Midbrain (tissue), 1 donor: ENCODE results near the gene MS4A5.
A peak's percentile ranks its signal among the peaks of the same experiment; 100 is the strongest.
"Not testable (repeated sequence)": the region's sequence is repeated elsewhere in the genome, so short reads cannot be mapped to it uniquely, and the experiment has no call there.

Source experiments
- DNase-seq: peaks from one replicate; lab custom pipeline; 2025; lab: John Stamatoyannopoulos, UW

The MS4A5 gene

GRCh38 chr11:60429272-60429671, at the start of gene MS4A5:
TSS of gene MS4A5 (plus strand) at chr11:60429572. CDS start at chr11:60429675, 103 bp downstream.
- DNase-seq, result no peak

GRCh38 chr11:60389279-60389910, 40.0 kb upstream of the MS4A5 start:
- no peak for DNase-seq

DNA sequence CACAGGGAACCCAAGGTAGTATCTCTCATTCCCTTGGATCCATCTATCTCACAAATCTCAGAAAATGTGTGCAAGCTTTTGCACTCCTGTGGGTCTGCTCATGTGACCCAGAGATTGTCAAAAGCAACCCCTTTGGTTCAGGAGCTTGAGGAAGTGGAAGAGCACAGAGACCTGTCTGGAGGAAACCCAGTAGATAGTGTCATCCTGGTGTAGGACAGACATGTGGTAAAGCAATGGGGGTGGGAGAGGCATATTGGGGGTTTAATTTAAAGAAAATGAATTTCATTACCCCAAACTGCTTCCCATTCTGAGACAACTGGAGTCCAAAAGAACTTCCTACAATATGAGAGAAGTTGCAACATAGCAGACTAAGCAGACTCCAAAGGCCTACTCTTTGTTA, 39.0 kb upstream of the MS4A5 start:
- DNase-seq, result no peak

- DNase-seq, result no peak
Observed at GRCh38 chr11:60392361-60392760, 37.0 kb upstream of the MS4A5 start.

- DNase-seq, result no peak
Observed at GRCh38 chr11:60393016-60393415, 36.4 kb upstream of the MS4A5 start.

- no peak for DNase-seq
Observed at GRCh38 chr11:60394666-60395380, 34.5 kb upstream of the MS4A5 start.

DNA sequence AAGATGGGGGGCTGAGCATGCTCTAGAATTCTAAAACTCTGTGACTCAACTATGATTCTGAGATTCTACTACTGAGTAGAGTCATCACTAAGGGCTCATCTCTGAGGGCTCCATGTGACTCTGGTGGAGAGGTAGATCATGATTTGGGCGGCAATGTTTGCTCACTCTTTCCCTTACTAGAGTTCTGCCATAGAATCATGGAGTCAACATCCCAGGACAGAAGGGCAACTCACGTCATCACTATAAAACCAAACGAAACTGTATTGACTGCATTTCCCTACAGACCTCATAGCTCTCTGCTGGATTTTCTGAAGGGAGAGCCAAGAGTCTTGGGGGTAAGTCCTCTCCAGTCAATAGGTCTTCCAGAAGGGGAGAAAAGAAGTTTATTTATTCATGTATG, 33.0 kb upstream of the MS4A5 start, which contains the start of gene MS4A14:
MS4A14 (plus strand) TSS at position 78 of the 400 bp plus-strand sequence; CDS start at position 198, 120 bp downstream.
- DNase-seq, result no peak

DNA sequence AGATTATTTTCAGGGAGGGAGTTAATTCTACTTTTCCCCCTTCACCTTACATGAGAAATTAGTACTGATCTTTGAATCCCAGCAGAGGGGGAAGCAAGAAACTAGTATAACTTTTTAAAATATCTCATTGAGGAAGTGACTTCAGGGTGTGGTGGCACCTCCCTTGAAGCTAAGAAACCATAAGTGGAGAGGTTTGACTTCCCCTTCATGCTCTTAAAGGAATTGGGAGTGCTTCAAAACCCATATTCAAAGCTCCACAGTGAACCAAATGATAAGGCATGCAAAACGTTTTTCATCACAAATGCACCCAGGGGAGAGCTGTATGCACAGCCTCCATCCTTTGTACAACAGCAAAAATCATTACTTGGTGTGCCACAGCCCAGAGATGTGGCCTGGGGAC, 32.6 kb upstream of the MS4A5 start:
- DNase-seq, result peak; percentile 0

GRCh38 chr11:60420015-60420414, 9.4 kb upstream of the MS4A5 start:
- no peak for DNase-seq

GRCh38 chr11:60422609-60423008, 6.8 kb upstream of the MS4A5 start:
- DNase-seq, result no peak

- DNase-seq, result no peak
Observed at GRCh38 chr11:60428517-60428916, 855 bp upstream of the MS4A5 start.

DNA sequence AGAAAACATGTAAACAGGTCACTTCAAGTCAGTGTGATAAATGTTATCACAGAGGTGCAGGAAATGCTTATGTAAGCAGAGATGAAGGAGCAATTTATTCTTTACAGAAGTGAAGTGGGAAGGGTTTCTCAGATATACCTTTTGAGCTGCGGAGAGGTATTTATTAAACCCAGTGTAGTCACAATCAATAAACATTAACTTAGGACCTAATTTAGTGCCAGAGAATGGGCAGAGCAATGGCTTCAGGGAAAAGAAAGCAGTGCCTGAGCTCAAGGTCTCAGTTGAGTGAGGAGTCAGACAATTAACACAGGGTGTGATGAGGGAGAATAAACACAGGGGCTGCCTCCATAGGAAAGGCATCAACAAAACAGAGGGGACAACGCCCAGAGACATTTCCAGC, 1.9 kb downstream of the MS4A5 start:
- DNase-seq, result no peak

DNA sequence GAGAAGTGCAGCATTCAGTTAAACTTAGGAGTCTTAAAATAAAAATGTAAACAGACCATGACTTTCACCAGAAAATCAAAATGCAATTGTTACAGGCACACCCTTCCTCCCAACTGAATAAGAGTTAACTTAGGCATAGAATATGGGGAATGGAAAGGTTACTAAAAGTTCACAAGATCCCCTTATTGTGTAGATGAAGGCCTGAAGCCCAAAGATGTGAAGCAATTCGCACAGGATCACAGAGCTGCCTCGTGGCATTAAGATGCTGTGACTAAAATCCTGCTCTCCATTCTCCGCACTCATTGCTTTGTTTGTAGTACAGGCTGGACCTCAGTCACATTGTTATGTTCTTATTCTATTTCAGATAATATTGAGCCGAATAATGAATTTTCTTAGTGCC, 4.0 kb downstream of the MS4A5 start:
- DNase-seq, result no peak

GRCh38 chr11:60447070-60447469, 17.7 kb downstream of the MS4A5 start:
- no peak for DNase-seq

- DNase-seq, result no peak
Observed at GRCh38 chr11:60447846-60448245, 18.5 kb downstream of the MS4A5 start.

GRCh38 chr11:60451185-60451584, 21.8 kb downstream of the MS4A5 start:
- not testable (repeated sequence) for DNase-seq

- DNase-seq, result no peak
Observed at GRCh38 chr11:60454212-60454611, 24.8 kb downstream of the MS4A5 start.

DNA sequence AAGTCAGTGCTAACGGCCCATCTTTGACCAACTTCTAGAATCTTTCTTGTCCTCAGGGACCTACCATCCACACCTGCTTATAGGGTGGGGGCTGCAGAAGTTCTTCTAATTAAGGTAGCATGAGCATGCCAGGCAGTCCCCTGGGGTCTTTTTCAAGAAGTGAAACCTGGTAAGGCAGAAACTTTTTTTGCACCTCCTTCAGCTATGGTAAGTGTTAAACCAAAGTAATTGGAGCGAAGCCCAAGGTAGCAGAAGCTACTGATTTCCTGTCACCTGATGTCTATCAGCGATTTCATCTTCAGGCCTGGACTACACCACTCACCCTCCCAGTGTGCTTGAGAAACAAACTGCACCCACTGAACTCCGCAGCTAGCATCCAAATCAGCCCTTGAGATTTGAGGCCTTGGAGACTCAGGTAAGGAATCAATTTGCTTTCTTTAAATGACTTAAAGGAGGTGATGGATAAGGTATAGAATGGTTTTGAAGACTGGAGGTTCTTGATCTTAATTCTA, 26.2 kb downstream of the MS4A5 start, which contains the start of gene MS4A1:
MS4A1 (plus strand) TSS at position 317 of the 512 bp plus-strand sequence. CDS start 6,528 bp downstream, outside the sequence.
- DNase-seq, result no peak

GRCh38 chr11:60457576-60457975, 28.2 kb downstream of the MS4A5 start:
- DNase-seq, result no peak

DNA sequence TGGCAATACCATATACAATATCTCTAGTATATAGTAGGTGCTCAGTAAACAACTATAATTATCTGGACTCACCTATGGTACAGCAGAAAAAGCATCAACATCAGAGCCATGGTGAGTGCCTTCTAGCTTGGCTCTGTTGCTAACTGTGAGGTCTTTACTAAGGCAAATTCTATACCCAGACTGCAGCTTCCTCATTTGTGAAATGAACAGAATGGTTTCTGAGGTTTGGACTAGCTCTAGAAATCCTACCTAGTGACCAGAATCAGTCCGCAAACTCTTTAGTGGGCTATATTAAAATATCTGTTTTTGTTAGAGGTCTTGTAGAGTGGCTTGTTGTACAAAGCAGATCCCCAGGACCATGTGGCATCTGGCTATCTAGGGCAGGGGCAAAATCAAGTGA, 30.0 kb downstream of the MS4A5 start:
- no peak for DNase-seq

DNA sequence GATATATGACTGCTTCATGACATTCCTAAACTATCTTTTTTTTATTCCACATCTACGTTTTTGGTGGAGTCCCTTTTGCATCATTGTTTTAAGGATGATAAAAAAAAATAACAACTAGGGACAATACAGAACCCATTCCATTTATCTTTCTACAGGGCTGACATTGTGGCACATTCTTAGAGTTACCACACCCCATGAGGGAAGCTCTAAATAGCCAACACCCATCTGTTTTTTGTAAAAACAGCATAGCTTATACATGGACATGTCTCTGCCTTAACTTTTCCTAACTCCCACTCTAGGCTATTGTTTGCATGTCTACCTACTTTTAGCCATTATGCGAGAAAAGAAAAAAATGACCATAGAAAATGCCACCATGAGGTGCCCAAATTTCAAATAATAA, 39.5 kb downstream of the MS4A5 start:
- DNase-seq, result no peak

- DNase-seq, result no peak
Observed at GRCh38 chr11:60469723-60470122, 40.4 kb downstream of the MS4A5 start.

GRCh38 chr11:60477035-60477445, 47.7 kb downstream of the MS4A5 start:
- DNase-seq, result no peak
